ENCODE data around the gene TRIM8.

DNA sequence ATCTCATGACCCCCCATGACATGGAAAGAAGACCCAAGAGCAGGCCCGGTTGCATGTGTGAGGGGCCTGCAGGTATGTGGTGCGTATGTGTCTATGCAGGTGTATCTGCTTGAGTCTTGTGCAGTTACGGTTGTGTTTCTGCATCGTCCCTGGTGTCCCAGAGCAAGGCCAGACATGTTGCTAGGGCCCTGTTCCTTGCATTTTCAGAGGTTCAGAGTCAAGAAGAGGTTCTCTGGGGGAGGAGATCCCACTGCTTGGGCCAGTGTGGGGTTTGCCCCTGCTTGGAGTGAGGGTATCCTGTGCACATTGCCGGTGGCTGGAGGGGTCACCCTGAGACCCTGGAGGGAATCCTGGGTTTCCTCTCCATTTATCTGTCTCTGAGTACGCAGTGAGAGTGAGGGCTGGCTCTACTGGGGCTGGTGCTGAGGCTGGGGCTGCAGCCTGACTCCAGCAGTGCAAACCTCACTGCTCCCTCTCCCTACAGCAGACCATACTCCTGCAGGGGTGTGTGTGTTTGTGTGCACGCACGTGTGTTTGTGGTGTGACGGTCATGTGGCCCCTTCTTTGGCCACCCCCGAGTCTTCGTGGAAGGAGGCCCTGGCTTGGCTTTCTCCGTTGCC, 4.1 kb downstream of the TRIM8 start:
- TF ChIP-seq POLR2A (IDR thresholded peaks at IDR 0.05; ENCODE audit: low read length) (no peak), GATA1 (IDR thresholded peaks at IDR 0.05; ENCODE audit: low read depth, low read length) (no peak)
